Right renal pelvis (tissue), 4 donors: ENCODE data around the gene EMX1. TPM values are rescaled to one million over a fixed set of nuclear protein-coding genes. Genes with fewer than 3 reads are reported as not detected.

Experiments used
- DNase-seq, 4 donors: peaks; one replicate each; pipeline ENCODE4 v3.0.0-alpha.2; 2013; ENCODE audit warnings: low read depth in 4 of 4, low spot score in 3 of 4, missing footprints in 1 of 4
- polyA plus RNA-seq, 4 donors: library from polyadenylated mRNA; unstranded; fragments of 120-200 nt; gene quantifications; one replicate each; pipeline ENCODE4 v1.2.1, GENCODE V29; 2013; ENCODE audit not compliant: insufficient read length in 4 of 4

The EMX1 gene
- polyA plus RNA-seq = 10 to 100 TPM; 38.7 to 52.2 (median 49.7) TPM

GRCh38 chr2:72917138-72917876, at the start of gene EMX1:
Gene EMX1 (plus strand): TSS chr2:72917519. CDS start chr2:72917853, 334 bp downstream.
- no peak for DNase-seq

GRCh38 chr2:72871060-72871459, 46.3 kb upstream of the EMX1 start:
- no peak for DNase-seq

- no peak for DNase-seq
Measured at GRCh38 chr2:72871880-72872279, 45.4 kb upstream of the EMX1 start.

- peak; percentile 46 to 51 (median 49) for DNase-seq
Measured at GRCh38 chr2:72883356-72883962, 33.9 kb upstream of the EMX1 start.

GRCh38 chr2:72886505-72887031, 30.8 kb upstream of the EMX1 start:
- DNase-seq = no peak

GRCh38 chr2:72887032-72887739, 30.1 kb upstream of the EMX1 start, which contains the start of gene SPR:
Gene SPR (plus strand): TSS chr2:72887408. CDS start chr2:72887433, 25 bp downstream.
- DNase-seq = peak in 2 of 4 donors; percentile 27 to 33

- peak; percentile 71 to 81 (median 77) for DNase-seq
Measured at GRCh38 chr2:72887740-72888437, 29.4 kb upstream of the EMX1 start.

GRCh38 chr2:72888438-72889202, 28.7 kb upstream of the EMX1 start:
- DNase-seq = no peak

- DNase-seq = no peak
Measured at GRCh38 chr2:72889991-72890390, 27.3 kb upstream of the EMX1 start.

GRCh38 chr2:72891091-72891818, 26.1 kb upstream of the EMX1 start:
- no peak for DNase-seq

- DNase-seq = peak in 1 of 4 donors; percentile 25
Measured at GRCh38 chr2:72892506-72893173, 24.7 kb upstream of the EMX1 start.

GRCh38 chr2:72893594-72894319, 23.6 kb upstream of the EMX1 start:
- no peak for DNase-seq

GRCh38 chr2:72894514-72894913, 22.8 kb upstream of the EMX1 start:
- no peak for DNase-seq

GRCh38 chr2:72895154-72895553, 22.2 kb upstream of the EMX1 start:
- no peak for DNase-seq

GRCh38 chr2:72895759-72896281, 21.5 kb upstream of the EMX1 start:
- no peak for DNase-seq

GRCh38 chr2:72896446-72896845, 20.9 kb upstream of the EMX1 start:
- DNase-seq = no peak

- no peak for DNase-seq
Measured at GRCh38 chr2:72897785-72898584, 19.3 kb upstream of the EMX1 start.
